GM18505 (cell line): ENCODE data around the gene DCP1B.

Experiments used
- ATAC-seq: cut with Tn5 transposase; IDR thresholded peaks from one replicate; pipeline ENCODE4 v1.9.1; 2021; ENCODE audit not compliant: unreplicated experiment
- POLR2A ChIP-seq: IDR thresholded peaks from 4 replicates; pipeline ENCODE4 v1.6.1; 2011; ENCODE audit warnings: borderline replicate concordance; ENCODE audit not compliant: insufficient read depth, insufficient read length; ENCODE audit errors: extremely low read depth

The DCP1B gene

DNA sequence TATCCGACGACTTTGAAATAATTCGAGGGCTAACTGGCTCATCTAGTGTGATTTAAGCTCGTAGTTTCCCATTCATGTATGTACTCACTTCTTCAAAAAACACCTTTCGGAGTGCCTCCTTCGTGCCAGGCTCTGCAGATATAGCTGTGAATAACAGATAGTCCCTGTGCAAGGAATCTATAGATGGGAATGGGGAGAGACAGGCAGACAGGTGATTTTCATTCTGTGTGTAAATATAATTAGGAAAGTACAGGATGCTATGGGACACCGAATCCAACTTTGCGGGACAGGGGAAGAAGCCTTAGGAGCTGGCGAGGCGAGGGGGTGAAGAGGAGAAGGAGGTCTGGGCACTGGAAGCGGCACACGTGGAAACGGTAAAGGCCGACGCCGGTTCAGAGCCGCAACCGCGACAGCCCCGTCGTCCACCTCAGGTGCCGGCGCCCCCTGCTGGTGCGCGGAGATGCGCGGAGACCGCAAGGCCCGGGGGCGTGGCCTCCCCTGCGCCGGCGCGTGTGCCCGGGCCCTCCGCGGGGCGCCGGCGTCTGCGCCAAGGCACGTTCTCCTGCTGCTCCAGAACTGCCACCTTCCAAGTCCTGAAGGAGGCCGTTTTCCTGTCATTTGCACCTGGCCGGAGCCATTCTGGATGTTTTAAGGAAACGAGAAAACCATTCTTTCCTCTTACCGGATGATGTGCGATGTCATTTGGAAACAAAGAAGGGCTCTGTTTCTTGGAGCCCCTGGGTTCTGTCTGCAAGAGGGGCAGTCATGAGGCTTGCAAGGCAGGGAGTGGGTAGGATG lies 30.6 kb upstream of the DCP1B start:
- ATAC-seq: peak; percentile 78
- no peak for TF ChIP-seq POLR2A

DNA sequence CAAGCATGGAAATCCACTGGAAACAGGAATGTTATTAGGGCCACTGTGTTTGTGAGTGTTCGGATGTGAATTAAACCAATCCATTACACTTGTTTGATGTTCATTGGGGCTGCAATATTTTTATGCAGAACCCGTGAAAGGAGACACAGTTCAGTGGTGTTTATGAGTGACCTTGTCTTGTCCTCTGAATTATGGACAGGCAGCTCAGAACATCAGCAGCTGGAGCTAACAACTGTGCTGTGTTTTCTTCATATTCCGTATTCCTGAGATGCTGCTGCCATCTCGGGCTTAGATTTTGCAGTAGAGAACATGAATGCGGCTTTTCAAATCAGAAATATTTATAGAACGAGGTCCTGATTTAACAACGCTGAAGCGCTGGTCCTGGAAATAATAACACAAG lies 28.2 kb upstream of the DCP1B start:
- no peak for ATAC-seq
- TF ChIP-seq POLR2A: no peak

DNA sequence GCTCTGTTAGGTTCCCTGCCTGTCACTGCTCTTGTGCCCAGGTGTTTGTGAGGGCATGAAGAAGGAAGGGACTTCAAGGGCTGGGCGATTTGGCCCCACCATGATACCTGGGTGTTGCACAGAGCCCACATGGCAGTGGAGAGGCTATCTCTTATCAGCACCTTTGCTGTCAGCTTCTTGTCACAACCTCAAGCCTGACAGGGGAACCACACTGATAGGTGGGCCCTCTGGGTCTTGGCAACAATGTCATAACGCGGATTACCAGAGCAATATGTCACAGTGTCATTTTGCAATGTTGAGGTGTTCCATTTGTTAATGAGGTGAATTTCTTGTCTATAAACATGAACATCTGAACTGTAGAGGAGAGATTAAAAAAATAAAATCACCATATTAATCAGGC lies 25.6 kb upstream of the DCP1B start:
- no peak for TF ChIP-seq POLR2A
- ATAC-seq: no peak

DNA sequence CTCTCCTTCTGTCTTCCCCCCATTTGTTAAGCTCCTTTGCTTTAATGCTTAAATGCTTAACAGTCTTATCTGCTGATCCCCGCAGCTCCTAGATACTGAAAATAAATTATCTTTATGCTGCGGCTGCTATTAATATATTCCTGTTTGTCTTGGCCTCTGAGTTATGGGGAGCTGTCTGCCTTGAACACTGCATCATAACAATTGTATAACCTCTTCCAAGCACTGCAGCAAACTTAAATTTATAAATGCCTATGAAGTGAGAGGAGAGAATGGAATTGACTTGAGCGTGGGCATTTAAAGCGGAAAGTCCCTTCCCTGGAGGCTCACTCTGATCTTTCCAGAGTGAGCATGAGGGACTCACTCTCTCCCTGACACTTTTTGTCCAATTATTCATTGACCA lies 23.1 kb upstream of the DCP1B start:
- no peak for ATAC-seq
- no peak for TF ChIP-seq POLR2A

DNA sequence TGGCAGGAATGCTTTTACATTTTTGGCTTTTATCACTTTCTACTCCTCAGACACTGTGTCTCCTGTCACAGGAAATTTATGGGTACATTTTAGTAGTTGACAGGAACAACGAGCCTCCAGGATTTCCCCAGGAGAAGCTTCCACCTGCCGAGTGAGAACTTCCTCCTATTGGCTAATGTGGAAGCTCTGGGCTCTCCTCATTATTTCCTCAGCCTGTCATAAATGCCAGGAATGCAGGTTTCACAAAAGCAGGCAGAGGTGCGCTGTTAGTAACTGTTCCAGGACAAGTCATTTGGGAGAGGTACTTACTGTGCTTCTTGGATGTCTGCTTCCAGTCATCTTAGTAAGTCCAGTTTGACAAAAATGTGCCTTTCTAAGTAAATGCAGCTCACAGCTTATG lies 19.1 kb upstream of the DCP1B start:
- TF ChIP-seq POLR2A: no peak
- no peak for ATAC-seq

DNA sequence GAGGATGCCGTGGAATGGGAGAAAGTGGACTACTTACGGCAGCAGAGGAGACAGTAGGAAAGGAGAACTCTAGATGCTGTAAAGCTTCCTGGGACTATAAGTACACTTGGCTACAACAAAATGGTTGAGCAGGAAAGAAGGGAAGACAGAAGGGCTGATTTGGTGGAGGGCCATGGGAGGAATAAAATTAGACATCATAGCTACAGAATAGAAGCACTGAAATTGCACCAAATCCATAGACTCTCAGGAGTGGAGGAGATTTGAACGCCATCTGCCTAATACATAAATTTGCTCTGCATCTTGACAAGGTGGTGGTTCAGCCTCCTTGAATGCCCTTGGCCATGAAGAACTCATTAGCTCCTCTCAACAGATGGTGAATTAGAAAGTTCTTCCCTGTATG lies 16.3 kb upstream of the DCP1B start:
- TF ChIP-seq POLR2A: no peak
- ATAC-seq: no peak

DNA sequence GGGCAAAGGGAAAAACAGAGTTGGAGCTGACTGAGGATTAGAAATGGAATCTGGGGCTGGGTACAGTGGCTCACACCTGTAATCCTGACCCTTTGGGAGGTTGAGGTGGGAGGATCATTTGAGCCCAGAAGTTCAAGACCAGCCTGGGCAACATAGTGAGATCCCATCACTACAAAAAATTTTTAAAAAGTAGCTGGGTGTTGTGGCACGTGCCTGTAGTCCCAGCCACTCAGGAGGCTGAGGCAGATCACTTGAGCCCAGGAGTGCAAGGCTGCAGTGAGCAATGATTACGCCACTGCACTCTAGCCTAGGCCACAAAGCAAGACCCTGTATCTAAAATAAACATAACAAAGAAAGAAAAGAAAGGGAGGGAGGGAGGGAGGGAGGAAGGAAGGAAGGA lies 14.9 kb upstream of the DCP1B start:
- TF ChIP-seq POLR2A: no peak
- no peak for ATAC-seq

DNA sequence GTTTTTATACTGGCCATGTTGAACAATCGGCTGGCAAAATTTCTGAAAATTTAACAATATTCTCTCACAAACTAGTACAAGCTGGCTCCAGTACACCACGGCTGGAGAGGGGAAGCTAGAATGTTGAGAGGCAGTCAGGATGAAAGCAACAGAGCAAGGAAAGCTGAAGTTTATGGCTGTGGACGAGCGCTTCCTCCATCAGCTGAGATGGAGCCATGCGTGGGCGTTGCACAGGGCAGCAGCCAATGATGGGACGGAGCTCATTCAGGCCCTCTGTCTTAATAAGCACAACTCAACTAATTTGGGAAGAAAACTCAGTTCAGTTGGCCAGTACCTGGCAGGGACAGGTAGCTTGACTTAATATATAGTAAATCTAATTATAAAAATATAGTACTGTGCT lies 14.1 kb upstream of the DCP1B start:
- no peak for TF ChIP-seq POLR2A
- ATAC-seq: no peak

DNA sequence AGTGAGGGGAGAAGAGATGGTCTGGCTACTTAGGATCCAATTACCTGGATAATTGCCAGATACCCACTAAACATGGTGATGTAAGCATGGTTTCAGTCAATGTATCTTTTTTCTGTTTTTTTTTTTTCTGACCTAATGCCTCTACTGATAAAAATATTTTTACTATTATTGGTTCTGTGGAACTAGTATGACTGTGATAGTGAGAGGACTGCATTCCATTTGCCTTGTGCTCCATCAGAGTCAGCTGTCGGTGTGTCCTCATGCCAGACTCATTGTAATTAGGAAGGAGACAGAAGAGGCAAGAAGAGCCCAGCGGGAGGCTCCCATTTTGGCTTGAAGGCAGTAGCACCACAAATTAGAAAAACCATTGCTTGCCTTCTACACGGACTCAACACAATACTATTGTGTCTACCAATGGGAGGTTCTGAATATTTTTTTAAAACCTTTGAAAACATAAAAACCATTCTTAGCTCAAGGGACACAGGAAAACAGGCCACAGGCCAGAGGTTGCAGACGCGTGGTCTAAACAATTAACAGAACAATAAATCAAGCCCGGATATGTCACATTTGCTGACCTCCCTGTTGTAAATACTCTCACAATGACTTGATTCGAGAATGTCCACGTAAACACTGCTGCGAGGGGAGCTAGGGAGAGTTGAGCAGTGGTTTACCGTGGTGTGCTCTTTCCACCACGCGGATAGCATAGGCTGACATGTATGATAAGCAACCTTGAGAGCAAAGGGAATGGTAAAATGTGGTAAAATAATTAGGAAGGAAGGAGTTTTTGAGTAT lies 13.5 kb upstream of the DCP1B start:
- no peak for ATAC-seq
- TF ChIP-seq POLR2A: no peak

DNA sequence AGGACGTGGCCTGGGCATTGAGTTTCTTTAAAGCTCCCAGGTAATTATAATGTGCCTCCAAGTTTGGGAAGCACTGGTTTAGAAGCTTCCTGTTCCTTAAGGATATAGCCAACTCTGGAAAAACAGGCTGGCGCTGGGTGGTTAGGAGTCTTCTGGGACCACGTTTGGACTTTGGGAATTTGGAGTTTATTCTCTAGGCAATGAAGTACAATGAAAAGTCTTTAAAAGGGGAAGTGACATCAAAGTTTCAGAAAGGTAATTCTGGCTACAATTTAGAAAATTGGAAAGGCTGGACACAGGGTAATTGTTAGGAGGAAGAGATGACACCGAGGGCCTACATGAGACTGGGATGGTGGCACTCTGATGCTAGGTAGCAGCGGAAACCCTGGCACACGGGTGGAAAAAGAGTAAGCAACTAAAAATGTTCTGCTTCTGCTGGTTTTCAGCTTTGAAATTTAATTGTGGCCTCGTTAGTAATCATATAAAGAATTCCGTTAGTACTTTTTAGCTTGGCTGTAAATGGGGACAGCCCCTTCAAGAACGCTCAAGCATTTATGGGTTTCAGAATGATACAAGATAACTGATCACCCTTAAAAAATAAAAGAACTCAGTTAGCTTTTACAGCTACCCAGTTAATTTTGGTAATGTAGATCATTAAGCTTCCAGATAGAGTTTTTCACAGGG lies 12.7 kb upstream of the DCP1B start:
- no peak for ATAC-seq
- no peak for TF ChIP-seq POLR2A

DNA sequence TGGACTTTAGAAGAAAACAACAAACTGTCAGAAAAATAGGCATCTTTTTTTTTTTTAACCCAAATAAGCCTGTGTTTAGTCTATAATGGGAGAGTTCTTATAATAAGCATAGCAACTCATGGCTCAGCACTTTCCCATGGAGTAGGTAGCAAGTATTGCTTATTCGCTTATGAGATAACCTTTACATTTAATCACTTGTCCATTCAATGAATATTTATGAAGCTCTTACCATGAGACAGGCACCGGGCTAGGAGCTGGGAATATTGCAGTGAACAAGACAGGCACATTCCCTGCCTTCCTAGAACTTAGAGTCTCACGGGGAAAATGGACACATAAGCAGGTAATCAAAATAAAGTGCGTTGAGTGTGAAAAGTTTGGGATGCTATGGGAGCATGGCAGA lies 10.0 kb upstream of the DCP1B start:
- no peak for TF ChIP-seq POLR2A
- no peak for ATAC-seq

DNA sequence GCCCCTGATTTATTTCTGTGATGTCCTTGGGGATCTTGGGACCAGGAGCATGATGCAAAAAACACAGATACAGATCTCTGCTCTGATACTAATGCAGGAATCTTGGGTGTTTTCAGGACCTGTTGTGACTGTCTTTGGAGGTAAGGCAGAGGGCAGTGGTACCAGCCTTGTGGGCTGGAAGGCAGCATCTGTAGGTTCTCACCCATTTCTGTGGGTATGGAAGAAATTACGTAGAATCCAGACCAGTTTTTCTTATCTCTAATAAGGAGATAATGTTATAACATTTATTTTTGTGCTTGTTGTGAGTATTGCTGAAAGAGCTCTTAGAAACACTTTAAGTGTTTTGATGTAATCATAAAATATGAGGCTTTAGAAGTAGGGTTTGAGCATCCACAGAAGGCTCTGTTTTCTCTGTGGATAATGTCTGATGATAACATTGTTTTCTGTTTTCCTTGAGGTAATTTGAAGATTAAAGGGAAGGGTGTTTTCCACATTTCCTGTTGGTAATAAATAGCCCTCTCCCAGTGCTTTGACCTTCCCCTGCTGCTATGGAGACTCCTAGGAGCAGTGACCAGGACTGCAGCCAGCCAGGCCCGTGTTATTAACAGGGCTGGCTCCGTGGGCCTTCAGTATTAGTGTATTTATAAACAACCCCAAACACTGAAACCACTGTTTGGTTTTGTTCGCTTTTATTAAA lies 9.4 kb upstream of the DCP1B start:
- ATAC-seq: no peak
- TF ChIP-seq POLR2A: no peak

DNA sequence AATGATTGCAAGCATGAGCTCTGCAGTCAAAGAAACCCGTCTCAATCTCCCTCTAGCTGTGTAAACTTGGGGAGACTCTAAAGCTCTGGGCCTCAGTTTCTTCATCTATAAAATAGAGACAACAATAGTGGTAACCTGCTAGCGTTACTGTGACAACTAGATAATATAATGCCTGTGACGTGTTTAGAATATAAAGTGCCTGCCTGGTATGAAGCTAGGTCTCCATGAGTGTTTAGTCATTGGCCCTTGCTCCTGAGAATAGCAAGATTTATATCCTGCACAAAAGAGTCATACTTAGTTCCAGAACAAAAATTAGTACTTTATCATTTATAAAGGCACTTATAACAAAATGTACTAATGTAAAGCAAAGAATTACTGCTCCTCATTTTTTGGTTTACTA lies 8.8 kb upstream of the DCP1B start:
- TF ChIP-seq POLR2A: no peak
- no peak for ATAC-seq
